Stimulated activated CD8-positive, alpha-beta memory T cell treated with anti-CD3 and anti-CD28 coated beads, Interleukin-4, amount 100 ng/mL, for 24 hours (primary cell): Measurements from ENCODE around the gene CCDC158.
"Not testable (repeated sequence)": the region's sequence is repeated elsewhere in the genome, so short reads cannot be mapped to it uniquely, and the experiment has no call there.

Experiments
- DNase-seq: peaks from one replicate; pipeline ENCODE4 v3.0.0-alpha.2; 2020; ENCODE audit warnings: low read depth

Gene CCDC158

DNA sequence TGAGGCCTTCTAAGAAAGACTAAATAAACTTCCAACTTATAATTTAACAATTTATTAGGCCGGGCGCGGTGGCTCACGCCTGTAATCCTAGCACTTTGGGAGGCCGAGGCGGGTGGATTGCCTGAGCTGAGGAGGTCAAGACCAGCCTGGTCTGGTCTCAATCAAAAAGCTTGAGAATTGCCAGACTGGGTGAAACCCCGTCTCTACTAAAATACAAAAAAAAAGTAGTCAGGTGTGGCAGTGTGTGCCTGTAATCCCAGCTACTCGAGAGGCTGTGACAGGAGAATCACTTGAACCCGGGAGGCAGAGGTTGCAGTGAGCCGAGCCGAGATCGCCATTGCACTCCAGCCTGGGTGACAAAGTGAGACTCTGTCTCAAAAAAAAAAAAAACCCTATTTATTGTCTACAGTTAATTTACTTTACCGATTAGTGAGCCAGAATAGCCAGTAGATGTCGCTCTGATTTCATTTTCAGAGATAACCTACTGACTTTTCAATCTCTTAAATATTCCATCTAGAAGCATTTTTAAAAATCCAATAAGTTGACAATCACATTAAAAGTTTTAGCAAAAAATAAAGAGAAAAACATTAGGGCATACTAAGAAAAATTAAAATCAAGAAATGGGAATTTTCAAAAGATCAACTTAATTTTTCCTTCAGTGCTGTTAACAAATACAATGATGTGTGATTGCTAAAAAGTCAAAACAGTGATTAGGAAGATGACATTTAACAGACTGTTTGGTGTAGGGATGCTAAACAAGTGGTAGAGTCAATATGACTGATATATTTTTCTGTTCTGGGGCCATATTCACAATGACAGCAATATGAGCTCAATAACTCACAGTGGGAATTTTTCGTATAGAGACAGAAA is 9.8 kb upstream of the CCDC158 start:
- no peak for DNase-seq

DNA sequence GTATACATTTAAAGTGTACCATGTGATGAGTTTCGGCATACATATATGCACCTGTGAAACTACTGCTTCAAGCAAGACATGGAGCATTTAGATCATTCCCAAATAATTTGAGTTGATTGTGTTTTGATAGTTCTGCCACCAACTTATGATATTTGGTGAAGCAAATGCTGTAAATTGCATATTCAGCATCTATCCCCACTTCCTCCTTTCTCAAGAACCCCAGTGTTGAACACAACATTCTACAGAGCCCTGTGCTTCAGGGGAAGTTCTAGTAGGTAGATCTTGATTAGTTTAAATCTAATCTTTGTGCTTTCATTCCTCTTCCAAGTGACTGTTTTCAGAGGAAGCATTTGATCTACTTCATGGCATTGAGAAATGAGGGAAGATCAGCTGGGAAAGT is 8.7 kb upstream of the CCDC158 start:
- DNase-seq: no peak

DNA sequence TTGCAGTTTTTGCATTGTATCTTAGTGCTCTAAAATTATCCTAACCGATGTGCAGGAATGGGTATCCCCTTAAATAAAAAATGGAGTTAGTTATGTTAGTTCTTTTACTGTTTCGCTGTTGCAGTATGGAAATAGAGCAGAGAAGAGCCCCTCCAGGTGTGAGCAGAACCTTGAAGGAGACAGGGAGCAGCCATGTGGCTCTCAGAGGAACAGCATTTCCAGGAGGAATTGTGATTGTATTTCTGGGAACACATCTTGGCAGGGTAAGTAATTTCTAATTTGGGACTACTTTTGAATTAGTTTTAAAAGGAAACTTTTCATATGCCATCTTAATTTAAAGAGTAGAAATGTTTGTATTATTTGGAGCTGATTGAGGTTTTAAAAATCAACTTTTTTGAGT is 5.3 kb upstream of the CCDC158 start:
- no peak for DNase-seq

DNA sequence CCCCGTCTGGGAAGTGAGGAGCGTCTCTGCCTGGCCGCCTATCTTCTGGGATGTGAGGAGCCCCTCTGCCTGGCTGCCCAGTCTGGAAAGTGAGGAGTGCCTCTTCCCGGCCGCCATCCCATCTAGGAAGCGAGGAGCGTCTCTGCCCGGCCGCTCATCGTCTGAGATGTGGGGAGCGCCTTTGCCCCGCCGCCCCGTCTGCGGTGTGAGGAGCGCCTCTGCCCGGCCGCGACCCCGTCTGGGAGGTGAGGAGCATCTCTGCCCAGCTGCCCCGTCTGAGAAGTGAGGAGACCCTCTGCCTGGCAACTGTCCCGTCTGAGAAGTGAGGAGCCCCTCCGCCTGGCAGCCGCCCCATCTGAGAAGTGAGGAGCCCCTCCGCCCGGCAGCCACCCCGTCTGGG is 2.2 kb upstream of the CCDC158 start:
- DNase-seq: not testable (repeated sequence)

DNA sequence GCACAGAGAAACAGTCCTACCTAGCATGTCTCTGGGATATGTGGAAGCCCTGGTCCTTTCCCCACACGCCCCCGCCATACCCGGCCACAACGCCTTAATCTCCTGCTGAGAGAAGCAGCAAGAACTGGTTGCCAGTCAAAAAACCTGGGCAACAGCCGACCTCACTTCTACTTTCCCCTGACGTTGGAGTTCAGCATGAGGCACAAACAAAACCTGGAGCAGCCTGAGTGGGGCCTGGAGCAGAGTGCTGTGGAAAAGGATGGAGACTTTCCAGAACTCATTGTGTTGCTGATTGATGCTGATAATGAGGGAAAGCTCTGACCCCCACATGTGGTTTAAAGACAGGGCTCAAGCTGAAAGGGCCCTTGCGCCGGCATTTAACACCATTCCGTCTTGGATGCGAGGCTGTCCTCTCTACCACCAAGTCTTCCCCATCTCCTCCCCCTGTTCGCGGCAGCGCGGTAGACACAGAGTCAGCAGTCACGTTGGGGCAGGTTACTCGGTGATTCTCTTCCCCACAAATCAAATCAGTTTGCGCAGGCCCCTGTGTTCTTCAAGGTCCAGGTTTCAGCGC is 666 bp downstream of the CCDC158 start:
- no peak for DNase-seq

DNA sequence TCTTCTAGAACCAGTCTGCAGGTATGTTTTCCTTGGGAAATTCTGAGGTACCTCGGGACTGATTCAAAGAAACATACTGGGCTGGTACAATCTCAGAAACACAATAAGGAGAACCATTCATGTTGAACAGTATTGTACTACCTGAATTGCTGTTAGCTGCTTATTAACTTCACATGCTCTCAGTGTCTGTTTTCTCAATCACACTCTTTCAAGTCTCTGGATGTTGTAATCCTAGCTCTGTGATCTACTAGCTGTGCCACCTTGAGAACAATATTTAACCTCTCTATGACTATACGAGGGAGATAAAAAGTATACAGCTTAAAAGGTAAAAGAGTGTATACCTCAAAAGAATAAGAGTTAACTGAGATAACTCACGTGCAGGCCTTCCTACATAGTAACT is 10.3 kb downstream of the CCDC158 start:
- DNase-seq: no peak

DNA sequence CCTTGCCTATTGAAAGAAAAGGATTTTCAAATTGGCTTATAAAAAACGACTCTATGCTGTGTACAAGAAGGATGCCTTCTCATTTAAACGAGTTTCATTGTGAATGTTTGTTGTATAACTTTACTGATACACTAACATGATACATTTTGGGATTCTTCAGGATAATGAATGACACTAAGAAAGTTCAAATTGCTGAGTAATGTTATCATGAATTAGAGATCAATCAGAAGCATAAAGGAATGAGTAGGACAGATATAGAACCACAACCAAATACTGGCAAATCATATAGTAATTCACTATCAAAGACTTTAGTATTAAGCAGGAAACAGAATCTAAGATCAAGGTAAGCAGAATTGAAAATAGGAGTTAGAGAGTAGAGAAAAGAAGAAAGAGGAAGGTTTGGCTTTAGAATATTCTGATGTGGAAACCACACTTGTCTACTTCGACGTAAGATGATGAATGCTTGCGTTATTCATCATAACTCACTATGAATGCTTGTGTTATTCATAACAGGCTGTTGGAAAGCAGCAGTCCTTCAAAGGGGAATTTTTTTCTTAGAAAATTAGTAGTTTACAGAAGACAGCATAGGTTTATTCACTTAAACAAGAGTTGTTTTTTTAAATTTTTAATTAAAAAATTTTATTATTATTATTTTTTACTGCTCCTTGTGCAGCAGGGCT is 13.4 kb downstream of the CCDC158 start:
- DNase-seq: no peak

DNA sequence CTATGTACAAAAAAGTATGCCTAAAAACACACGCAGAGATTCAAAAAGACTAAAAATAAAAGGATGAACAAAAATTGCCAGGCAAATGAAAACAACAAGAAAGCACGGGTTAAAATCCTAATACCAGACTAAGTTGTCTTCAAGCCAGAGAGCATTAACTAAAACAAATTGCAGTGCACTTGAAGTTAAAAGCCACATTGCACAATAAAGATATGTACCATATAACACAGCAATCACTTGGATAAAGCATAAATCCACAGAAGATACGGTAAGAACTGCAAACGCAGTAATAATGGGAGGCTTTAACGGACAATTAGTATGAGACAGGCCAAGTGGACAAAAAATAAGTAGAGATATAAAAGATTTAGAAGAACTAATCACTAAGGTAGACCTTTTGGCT is 14.9 kb downstream of the CCDC158 start:
- DNase-seq: no peak

DNA sequence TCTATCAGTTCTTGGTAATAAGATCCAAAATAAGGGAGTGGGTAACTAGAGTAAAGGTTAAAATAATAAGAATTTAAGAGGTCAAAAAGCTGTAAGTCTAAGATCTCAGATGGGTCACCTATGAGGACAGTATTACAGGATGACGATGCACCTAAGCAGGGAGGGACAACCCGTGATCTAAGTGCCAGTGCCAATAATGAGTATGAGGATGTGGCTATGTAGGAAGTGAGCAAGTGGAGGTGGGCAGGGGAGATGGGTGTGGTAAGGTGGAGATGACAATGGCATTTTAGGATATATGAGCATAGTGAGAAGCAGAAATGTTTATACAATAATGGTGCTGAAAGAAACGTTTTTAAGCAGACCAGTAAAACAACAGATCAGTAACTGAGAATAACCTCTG is 19.3 kb downstream of the CCDC158 start:
- DNase-seq: no peak

DNA sequence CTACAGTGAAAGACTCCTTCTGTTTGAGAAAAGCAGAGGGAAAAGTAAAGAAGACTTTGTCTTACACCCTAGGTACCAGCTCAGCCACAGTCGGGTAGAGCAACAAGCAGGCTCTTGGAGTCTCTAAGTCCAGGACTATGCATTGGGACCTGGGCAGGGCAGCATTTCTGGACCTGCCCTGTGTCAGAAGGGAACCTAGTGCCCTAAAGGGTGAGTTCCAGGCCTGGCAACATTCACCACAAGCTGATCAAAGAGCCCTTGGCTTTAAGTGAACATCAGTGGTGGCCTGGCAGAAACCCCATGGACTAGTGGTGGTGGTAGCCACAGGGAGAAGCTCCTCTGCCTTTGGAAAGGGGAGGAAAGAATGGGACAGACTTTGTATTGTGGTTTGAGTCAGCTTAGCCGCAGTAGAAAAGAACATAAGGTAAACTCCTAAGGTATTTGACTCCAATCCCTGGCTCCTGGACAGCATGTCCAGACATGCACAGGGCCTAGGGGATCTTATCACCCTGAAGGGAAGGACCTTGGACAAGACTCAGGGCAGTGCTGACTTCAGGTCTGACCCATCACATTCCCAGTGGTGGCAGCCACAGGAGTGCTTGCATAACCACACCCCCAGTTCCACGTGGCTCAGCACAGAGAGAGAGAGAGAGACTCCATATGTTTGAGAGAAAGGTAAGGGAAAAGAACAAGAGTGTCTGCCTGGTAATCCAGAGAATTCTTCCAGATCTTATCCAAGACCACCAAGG is 32.6 kb downstream of the CCDC158 start:
- no peak for DNase-seq

DNA sequence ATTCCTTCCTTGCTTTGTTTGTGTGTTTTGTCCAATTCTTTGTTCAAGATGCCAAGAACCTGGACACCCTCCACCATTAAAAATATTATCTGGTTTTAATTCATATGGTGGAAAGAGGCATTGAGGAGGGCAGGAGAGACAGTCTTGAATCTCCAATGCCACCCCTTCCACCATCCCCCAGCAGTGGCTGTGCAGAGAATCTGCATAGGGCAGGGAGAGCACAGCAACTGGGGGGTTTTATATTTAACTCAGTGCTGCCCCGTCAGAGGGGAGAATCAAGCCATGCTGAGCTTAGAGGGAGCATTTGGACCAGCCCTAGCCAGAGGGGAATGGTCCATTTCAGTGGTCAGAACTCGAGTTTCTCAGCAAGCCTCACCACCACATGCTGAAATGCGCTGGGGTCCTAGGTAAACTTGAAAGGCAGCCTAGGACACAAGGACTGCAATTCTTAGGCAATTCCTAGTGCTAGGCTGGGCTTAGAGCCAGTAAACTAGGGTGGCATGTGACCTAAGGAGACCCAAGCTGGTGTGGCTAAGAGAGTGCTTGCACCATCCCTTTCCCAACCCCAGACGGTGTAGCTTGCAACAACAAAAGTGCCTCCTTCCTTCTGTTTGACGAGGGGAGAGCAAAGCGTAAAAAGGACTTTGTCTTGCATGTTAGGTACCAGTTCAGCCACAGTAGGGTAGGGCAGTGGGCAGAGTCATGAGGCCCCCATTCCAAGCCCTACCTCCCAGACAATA is 34.2 kb downstream of the CCDC158 start:
- DNase-seq: no peak

DNA sequence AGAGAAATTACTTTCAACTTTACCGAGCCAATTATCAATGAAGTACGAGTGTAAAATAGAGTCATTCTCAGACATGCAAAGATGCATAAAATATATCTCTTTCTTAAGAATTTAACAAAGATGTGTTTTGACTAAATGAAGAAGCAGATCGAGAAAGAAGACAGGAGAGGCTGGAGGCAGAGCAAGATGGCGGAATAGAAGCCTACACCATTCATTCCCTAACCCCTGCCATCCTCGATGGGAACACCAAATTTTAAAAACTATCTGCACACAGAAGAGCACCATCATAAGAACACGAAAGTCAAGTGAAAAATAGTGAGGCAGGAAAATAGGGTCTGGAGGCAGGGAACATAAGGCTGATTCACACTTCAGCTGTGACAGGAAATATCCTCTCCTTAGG is 35.0 kb downstream of the CCDC158 start:
- DNase-seq: no peak

DNA sequence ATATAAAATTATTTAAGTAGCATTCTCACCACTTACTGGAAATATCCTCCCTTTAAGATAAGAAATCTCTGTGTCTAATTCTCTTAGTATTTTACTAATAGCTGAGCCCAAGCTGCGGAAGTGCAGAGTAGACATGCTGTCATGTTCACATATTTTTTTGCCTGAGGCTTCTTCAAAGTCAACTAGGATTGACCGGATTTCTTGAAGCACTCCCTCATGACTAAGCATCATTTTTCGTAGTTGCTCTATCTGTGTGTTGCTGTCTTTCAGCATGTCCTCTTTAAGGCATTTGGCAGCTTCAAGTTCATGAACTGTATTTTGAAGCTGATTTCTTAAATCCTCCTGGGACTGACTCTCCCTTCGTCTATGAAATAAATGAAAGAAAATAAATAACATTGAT is 36.9 kb downstream of the CCDC158 start:
- no peak for DNase-seq

DNA sequence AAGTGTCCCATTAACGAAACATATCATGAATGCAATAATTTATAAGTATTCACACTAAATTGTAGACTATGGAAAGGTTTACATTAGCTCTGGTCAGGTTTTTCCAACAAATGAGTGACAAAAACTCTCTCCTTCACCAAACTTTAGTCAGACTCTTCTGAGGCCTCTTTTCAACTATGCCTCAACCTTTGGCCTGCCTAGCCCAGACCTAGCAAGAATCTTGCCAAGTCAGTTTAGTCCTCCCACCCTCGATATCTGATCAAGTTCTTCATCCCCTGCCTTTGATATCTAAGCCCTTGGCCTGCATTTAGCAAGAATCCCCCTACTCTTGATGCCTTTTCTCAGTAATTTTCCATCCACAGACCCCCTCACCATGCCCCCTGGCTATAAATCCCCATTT is 37.9 kb downstream of the CCDC158 start:
- no peak for DNase-seq

DNA sequence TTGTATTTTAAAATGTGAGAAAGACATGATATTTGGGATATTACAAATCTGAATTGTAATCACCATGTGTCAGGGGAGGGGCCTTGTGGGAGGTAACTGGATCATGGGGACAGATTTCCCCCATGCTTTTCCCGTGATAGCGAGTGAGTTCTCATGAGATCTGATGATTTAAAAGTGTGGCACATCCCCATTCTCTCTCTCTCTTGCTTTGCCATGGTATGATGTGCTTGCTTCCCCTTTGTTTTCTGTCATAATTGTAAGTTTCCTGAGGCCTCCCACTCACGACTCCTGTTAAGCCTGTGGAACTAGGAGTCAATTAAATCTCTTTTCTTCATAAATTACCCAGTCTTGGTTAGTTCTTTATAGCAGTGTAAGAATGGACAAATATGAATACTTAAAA is 39.0 kb downstream of the CCDC158 start:
- no peak for DNase-seq

DNA sequence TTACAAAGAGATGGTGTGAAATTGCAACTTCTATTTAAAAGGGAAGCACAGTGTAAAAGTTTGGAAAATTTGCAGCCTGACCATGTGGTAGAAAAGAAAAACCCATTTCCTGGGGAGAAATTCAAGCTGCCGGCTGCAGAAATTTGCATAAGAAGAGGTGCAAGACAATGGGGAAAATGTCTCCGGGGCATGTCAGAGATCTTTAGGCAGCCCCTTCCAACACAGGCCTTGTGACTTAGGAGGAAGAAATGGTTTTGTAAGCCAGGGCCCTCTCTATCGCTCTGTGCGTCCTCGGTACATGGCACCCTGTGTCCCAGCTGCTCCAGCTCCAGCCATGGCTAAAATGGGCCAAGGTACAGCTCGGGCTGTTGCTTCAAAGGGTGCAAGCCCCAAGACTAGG is 40.4 kb downstream of the CCDC158 start:
- DNase-seq: no peak

DNA sequence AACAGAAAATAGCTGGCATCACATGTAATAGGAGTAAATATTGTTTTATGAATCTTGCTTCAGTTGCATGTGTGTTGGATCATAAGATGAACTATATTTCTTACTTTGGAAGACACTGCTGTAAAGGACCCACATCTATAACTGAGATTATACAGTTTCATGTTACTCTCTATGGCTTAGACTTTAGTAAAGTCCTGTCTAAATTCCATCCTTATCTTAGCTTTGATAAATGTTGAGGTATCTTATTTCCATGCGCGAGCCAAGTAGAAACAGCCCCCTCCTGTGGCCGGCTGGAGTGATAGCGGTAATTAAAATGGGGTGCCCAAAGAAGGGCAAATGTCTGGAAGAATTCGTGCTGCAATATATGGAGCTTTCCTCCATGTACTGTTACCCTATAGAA is 43.0 kb downstream of the CCDC158 start:
- DNase-seq: peak; percentile 20

DNA sequence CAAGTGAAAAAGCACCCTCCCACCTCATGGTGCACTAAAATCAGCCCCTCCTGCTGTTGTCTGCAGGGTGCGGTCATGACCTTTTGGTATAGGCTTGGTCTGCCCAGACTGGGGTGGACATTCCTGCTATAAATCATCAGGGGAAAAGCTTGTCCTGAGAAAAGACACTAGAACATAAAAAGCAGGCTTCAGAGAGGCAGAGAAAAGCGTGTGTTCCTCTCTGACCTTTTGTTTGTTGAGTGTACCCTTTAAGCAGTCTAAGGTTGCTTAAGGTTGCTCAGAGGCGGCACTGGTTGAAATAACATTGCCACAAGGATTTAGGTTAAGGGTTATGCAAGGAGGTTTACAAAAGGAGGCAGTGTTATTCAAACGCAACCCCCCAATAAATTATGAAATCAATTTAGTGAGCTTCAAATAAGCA is 43.5 kb downstream of the CCDC158 start:
- no peak for DNase-seq

DNA sequence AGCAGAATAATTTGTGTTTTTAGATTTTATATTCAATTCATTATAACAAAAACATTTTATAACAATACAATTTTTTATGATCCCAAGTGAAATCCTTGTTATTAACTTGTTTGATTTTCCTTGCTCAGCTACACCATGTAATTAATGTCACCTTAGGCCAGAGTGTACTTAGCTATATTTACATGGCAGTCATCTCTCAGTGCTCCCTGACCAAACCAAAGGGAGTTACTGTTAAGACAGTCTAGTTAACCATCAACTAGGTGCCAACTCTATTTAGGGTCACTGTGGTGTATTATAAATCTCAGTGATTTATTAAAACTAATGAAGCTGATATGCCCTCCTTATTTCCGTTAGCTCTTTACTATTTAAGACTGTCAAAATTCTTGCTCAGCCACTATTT is 44.4 kb downstream of the CCDC158 start:
- DNase-seq: no peak

DNA sequence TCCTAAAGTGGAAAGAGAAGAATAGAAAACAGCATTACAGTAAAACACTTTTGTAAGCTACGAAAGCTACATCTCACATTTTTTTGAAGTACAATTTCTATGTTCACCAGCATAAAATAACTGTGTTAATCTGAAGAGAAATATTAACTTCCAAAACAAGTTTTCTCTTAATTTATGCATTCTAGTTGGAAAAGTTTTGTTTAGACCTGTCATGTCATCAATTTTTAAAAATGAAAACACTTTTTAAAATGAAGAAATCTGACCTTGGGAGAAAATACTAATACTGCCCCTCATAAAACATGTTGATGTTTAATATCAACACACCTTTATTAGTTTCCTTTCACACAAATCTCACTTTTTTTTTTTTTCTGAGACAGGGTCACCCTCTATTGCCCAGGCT is 45.2 kb downstream of the CCDC158 start:
- DNase-seq: no peak

DNA sequence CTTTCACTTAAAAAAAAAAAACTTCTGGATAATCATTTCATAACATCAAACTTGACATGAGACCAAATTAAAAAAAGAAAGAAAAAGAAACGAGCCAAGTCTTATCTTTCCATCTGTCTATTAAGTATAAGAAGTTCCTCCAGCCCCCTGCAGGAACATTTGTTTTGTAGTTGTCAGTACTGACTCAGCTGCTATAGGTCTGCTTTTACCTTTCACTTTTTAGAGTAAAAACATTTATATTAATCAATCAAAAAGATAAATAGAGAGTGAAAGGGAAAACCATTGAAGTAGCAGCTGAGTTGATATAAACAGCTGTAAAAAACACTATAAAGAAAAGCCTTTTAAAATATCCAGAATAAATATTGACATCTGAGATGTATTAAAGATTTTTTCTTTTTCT is 46.1 kb downstream of the CCDC158 start:
- DNase-seq: no peak
